Left renal cortex interstitium (tissue), 4 donors: ENCODE measurements around the gene SLIT1. TPM values are rescaled to one million over a fixed set of nuclear protein-coding genes. Genes with fewer than 3 reads are reported as not detected.
A peak's percentile ranks its signal among the peaks of the same experiment; 100 is the strongest.

ENCODE experiments used
- DNase-seq, 4 donors: peaks; one replicate each; pipeline ENCODE4 v3.0.0-alpha.2; 2013; ENCODE audit warnings: low read depth in 4 of 4, low spot score in 2 of 4, missing footprints in 1 of 4
- polyA plus RNA-seq, 4 donors: library from polyadenylated mRNA; unstranded; fragments of 120-200 nt; gene quantifications; one replicate each; pipeline ENCODE4 v1.2.1, GENCODE V29; 2013; ENCODE audit not compliant: insufficient read length in 4 of 4

SLIT1 gene
- polyA plus RNA-seq, result 1 to 10 TPM; 5.8 to 9.7 (median 7.2) TPM

DNA sequence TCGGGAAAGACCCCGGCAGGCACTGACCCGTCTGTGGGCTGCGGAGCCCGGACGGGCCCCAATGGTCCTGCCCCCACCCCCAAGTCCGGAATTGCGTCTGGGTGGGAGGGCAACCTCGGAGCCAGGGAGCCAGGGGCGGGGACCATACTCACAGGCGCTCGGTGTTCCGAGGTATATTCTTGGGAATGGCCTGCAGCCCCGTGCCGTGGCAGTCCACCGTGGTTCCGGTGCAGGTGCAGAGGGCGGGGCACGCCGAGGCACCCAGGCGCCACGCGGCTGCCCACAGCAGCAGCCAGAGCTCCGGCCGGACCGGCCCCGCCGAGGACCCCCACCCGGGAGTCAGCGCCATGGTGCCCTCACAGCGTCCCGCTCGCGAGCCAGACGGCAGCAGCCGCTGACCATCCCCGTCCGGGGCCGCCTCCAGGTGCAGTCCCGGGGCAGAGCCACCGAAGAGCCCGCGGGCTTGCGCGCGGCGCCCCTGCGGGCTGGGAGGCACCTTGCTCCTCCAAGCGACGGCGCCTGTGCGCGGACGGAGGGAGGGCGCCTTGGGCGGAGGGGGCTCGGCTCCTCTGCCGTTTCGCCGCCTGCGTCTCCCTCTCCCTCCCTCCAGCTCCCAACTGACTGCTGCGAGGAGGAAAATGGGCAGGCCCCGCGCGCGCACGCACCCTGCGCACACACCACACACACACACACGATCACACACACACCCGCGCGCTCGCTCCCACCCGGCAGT lies at the start of gene SLIT1:
SLIT1 (minus strand) TSS at position 634 of the 733 bp plus-strand sequence; CDS start at position 349, 285 bp downstream.
- no peak for DNase-seq

GRCh38 chr10:97235353-97235752 lies 49.6 kb upstream of the SLIT1 start:
- no peak for DNase-seq

GRCh38 chr10:97234400-97234799 lies 48.6 kb upstream of the SLIT1 start:
- peak in 1 of 4 donors; percentile 34 for DNase-seq

DNA sequence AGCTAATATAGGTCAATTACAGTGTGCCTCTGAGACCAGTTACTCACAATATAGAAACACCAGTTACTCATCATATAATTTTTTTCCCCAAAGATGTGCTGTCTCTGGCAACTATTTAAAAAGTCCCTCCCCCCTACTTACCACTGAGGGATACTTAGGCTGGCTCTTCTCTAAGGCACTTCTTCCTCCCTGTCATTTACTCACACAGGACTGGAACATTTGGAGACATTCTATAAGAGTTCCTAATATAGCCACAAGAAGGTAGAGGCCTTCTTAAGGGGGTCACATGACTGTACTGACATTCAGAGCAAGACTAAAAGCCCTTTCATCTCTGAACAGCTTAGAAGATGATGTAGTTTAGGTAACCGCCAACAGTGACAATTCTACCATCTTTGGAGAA lies 44.4 kb upstream of the SLIT1 start:
- DNase-seq, result no peak

- DNase-seq, result no peak
These were observed 43.7 kb upstream of the SLIT1 start for GRCh38 chr10:97229322-97230015.

DNA sequence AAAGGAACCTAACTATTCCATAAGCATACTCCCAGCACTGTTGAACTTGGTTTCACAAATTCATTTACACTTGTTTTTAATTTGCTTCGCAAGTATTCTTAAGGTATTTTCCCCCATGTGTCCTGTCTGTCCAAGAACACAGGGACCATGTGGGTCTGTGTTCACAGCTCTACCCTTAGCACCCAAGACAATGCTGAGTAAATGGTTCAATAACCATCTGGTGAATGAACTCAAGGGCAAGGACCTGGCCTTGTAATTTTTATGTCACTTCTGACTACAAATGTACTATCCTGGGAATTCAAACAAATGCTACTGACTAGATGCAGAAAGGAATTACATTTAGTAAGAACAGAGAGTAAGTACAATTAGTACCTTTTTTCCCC lies 43.0 kb upstream of the SLIT1 start:
- no peak for DNase-seq

DNA sequence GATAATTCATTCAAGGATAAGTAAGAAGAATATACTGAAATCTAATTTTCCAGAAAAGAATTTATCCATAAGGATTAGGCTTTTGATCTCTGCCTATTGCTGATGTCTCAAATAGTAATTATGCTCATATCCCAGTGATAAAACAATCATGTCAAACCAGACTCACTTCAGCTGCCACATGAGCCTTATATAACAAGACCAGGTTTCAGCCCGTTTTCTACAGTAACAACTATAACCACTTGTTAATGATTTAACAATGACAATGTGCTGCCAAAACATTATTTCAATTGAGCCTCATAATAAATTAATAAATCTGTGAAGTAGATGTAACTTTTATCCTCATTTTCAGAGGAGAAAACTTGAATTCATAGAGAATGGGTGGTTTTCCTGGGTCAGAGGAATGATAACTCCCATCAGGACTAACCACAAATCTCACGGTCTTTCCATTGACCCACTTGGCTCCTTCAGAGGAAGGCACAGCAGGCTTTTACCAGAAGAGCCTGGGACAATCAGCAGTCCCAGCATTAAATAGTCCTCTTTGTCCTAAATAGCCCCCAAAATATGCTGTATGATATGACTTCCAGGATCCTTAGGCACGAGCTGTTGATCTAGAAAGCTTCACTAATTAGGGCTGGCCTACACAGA lies 42.5 kb upstream of the SLIT1 start:
- no peak for DNase-seq

- DNase-seq, result no peak
These were observed 40.6 kb upstream of the SLIT1 start for GRCh38 chr10:97226398-97226797.

DNA sequence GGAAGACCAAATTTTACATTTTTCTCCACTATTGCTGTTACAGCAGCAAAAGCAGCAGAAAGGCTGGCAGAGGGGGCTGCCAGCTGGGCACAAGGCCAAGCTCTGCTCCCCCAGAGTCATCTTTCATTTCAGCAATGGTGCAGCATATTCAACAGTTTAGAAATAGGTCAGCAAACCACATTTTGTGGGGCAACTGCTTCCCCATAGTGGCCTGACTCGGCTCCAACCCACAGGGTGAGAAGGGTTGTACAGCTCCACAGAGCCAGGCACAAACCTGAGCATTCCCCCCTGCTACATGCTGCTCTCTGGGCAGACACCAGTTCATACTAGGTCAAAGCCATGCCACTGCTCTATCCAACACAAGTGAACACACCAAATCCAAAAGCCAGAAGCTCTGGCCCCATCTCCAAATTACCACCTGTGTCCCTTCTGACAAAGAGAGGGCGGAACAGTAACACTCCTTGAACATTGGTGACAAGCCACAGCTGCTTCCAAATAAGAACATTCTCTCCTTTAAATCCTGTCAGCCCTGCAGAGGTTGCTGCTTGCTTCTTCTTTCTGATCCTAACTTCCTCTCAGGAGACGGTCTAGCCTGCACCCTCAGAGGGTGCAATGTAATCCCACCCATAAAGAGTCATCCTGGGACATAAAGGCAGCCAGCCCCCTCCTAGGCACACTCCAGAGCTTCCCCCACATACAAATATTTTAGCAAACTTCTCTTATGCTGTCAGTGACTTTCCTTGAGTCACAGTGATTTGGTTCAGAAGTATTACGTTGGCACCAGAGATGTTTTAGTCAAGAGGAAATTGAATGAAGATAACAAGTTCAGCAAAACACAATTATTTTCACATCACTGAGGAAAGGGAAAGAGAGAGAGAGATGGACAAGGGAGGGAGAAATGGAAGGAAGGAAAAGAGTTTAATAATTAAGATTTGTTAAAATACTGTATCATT lies 39.0 kb upstream of the SLIT1 start:
- no peak for DNase-seq

- no peak for DNase-seq
These were observed 36.7 kb upstream of the SLIT1 start for GRCh38 chr10:97222326-97222961.

GRCh38 chr10:97220355-97220754 lies 34.6 kb upstream of the SLIT1 start:
- DNase-seq, result no peak

GRCh38 chr10:97217299-97217698 lies 31.5 kb upstream of the SLIT1 start:
- DNase-seq, result no peak

DNA sequence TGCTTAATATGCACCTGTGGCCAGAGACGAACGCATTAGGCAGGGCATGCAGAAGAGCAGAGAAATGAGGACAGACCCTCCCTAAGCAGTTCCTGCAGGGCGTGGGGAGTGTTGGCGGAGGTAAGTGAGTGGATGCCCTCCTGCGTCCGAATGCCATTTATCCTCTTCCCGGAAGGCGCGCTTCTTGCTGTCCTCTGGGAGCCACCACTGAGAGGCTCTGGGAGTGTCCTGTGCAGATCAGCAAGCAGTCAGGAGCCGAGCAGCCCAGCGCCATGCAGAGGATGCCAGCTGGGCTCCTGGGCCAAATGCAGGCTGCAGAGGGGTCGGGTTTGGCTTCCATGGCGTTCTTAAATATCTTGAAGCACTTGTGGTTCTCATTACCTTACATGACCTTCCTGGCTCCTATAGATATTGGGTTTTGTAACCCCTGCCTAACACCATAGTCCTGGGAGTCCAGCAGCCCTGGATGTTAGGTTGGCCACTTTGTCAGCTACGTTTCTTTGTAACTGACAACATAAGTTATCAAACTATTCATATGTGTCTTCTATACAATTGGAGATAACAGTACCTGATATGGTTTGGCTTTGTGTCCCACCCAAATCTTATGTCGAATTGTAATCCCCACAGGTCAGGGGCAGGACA lies 30.0 kb upstream of the SLIT1 start:
- DNase-seq, result no peak

DNA sequence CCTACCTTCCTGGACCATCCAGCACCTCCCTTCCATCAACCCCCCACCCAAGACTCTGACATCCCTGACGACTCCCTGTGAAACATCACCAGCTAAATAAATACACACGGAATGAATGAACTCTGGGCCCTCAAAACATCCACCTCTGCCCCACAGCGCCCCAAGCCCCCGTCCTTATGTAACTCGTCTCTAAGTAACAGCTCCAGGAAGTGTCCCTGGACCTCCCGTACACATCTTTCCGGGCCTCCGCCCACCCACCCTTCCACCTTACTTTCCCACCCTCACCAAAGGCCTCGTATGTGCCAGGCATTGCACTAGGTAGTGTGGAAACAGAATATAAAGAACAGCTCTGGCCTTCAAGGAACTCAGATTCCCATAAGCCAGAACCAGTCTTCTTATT lies 27.7 kb upstream of the SLIT1 start:
- DNase-seq, result no peak

DNA sequence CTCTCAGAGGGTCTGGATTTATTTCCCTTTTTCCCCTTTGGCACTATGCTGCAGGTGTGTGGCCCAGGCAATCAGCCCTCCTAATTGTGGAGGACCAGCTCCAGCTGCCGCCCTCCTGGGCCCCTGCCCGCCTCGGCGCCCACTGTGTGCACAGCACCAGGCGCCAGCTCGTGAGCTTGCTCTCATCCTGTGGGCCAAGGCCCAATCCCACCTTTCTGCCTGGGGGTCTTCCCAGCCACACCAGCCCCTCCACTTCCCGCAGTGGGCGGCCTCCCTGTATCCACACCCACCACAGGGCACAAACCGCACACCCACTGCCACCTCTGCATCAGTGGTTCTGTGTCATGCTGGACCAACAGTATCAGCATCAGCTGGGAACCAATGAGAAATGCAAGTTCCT lies 25.5 kb upstream of the SLIT1 start:
- no peak for DNase-seq

DNA sequence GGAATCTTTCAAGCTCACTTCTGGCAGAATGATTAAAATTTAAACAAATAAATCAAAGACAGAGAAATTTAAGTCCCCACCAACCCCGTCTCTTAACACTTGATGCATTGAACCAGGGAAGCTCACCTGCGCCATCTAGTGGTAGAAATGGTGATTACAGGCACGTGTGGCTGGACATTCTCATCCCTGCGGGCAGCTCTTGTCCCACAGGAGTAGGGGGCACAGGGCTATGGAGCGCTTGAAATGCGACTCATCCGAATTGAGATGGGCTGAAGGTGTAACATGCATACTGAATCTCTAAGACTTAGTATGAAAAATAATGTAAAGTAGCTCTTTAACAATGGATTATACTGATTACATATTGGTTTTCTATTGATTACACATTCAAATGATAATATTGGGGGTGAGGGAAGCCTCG lies 24.8 kb upstream of the SLIT1 start:
- DNase-seq, result peak in 2 of 4 donors; percentile 46 to 71

DNA sequence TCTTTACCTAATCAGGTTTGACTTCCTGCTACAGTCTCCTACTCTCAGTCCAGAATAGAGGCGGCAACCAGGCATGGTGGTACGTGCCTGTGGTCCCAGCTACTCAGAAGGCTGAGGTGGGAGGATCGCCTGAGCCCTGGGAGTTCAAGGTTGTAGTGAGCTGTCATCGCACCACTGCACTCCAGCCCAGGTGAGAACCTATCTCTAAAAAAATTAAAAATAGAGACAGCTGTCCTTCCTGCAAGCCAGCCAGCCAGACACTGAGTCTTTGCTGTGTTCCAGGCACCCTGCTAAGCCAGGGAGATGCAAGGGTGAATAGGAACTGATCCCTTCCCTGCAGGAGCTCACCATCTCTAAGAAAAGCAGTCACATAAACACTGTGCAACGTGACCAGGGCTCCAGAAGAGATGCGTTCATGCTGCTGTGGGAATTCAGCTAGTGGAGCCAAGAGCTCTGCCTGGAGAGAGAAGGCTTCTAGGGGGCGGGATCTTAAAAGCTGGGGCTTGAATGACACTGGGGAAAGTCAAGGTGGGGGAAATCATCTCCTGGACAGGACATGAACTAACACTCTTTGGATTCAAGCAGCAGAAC lies 22.1 kb upstream of the SLIT1 start:
- no peak for DNase-seq

DNA sequence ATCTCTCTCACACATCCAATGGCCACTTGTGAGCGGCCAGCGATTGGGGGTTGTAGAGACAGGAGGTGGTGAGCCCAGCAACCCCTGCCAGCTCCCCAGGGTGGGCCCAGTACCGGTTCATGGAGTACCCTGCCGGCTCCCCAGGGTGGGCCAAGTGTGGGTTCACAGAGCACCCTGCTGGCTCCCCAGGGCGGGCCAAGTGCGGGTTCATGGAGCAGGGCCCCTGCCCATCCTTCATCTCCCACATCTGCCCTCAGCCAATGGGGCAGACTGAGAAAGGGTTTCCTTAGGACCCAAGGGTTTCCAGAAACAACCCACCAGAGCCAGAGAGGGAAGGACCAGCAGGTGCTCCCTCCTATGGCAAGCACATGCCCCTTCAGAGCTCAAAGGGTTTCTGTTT lies 21.4 kb upstream of the SLIT1 start:
- DNase-seq, result no peak
